ENCODE results near the gene PDZD4.

PDZD4 gene

GRCh38 chrX:153781428-153782047 is 48.8 kb downstream of the PDZD4 start:
- peak; percentile 51 for DNase-seq

GRCh38 chrX:153780678-153781427 is 49.5 kb downstream of the PDZD4 start, which contains the start of gene SRPK3:
SRPK3 (plus strand) TSS chrX:153781041; CDS start chrX:153781087, 46 bp downstream.
- DNase-seq, result peak; percentile 24

- DNase-seq, result peak; percentile 13
Measured at GRCh38 chrX:153779891-153780677, 50.3 kb downstream of the PDZD4 start.

- no peak for DNase-seq
Measured at GRCh38 chrX:153778684-153779101, 51.7 kb downstream of the PDZD4 start.

- DNase-seq, result no peak
Measured at GRCh38 chrX:153778181-153778580, 52.2 kb downstream of the PDZD4 start.

GRCh38 chrX:153777261-153778090 is 52.9 kb downstream of the PDZD4 start:
- DNase-seq, result no peak

GRCh38 chrX:153776611-153777045 is 53.7 kb downstream of the PDZD4 start:
- no peak for DNase-seq

GRCh38 chrX:153776120-153776599 is 54.2 kb downstream of the PDZD4 start:
- DNase-seq, result no peak

GRCh38 chrX:153775293-153776119 is 54.8 kb downstream of the PDZD4 start:
- DNase-seq, result no peak

- DNase-seq, result no peak
Measured at GRCh38 chrX:153774576-153775292, 55.6 kb downstream of the PDZD4 start.

- DNase-seq, result no peak
Measured at GRCh38 chrX:153773741-153774575, 56.4 kb downstream of the PDZD4 start.

- DNase-seq, result no peak
Measured at GRCh38 chrX:153773218-153773611, 57.1 kb downstream of the PDZD4 start.

- DNase-seq, result no peak
Measured at GRCh38 chrX:153772316-153773217, 57.8 kb downstream of the PDZD4 start.

GRCh38 chrX:153771415-153772315 is 58.7 kb downstream of the PDZD4 start:
- no peak for DNase-seq

GRCh38 chrX:153770601-153771414 is 59.5 kb downstream of the PDZD4 start:
- no peak for DNase-seq

GRCh38 chrX:153769865-153770600 is 60.3 kb downstream of the PDZD4 start:
- DNase-seq, result no peak

Data from NCI-H1092 treated with DMSO at 0.1 percent for 48 hours (cell line).